Measurements from ENCODE around the gene SH2D4B. TPM values are rescaled to one million over a fixed set of nuclear protein-coding genes. Genes with fewer than 3 reads are reported as not detected.

Gene SH2D4B
- total RNA-seq, 1 donor from 2014 or later, result not detected

DNA sequence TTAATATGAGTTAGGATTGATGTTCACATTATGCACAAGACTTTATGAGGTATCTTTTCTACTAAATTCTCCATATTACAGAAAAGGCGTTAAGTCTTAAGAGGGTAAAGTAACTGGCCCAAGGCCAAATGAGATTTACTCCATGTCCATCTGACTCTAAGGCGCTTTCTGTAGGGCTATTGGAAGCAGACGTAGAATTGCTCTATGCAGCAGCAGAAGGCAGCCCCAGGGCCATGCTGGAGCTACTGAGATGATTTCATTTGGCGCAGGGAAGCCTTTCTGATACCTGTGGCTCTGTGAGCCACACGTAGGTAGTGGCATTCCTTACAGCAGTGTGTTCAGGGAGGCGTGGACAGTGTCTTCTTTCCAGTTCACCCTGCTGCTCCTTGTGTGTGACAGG is 133.1 kb downstream of the SH2D4B start:
- TF ChIP-seq, protein P1, sequence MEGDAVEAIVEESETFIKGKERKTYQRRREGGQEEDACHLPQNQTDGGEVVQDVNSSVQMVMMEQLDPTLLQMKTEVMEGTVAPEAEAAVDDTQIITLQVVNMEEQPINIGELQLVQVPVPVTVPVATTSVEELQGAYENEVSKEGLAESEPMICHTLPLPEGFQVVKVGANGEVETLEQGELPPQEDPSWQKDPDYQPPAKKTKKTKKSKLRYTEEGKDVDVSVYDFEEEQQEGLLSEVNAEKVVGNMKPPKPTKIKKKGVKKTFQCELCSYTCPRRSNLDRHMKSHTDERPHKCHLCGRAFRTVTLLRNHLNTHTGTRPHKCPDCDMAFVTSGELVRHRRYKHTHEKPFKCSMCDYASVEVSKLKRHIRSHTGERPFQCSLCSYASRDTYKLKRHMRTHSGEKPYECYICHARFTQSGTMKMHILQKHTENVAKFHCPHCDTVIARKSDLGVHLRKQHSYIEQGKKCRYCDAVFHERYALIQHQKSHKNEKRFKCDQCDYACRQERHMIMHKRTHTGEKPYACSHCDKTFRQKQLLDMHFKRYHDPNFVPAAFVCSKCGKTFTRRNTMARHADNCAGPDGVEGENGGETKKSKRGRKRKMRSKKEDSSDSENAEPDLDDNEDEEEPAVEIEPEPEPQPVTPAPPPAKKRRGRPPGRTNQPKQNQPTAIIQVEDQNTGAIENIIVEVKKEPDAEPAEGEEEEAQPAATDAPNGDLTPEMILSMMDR (conservative IDR thresholded peaks at IDR 0.05; ENCODE audit: low read depth, low read length), result no peak
- no peak for DNase-seq (ENCODE audit: low read depth)
- H3K4me3 ChIP-seq (ENCODE audit: low read depth, low read length), result no peak overlapping the region

DNA sequence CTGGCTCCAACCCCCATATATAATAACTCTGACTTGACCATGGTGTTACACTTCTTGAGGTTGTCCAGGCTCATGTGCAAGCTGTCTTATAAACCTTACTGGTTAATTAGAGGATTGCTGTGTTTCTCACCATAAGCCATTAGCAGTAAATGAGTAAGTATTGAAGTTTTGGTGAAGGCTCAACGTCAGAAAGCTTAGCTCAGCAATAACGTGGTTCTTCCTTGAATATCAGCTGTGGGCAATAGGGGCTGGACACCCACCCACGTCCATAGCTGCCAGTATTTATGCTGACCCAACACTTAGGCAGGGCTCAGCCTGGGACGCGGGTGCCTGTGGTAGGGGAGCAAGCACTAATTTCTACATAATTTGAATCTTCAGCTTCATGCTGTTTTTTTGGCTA is 134.1 kb downstream of the SH2D4B start:
- no peak overlapping the region for H3K4me3 ChIP-seq (ENCODE audit: low read depth, low read length)
- TF ChIP-seq, protein P1 (conservative IDR thresholded peaks at IDR 0.05; ENCODE audit: low read depth, low read length), result no peak
- DNase-seq (ENCODE audit: low read depth), result no peak

DNA sequence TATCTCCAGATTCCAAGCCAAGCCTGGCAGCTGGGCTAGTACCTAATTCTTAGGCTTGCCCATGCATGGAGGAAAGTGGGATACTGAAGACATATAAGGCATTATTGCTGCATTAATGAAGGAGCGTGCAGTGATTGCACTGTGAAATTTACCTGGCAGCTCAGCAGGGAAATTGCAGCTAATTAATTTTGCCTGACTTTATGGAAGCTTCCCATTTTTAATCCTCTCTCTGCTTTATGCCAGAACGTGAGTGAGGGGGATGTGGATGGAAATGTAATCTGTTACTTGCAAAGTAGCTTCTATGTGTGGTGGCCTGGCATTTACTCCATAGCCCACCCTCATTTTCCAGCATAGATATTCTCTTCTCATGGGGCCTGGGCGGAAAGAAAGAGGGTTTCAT is 134.9 kb downstream of the SH2D4B start:
- no peak overlapping the region for H3K4me3 ChIP-seq (ENCODE audit: low read depth, low read length)
- TF ChIP-seq, protein P1 (conservative IDR thresholded peaks at IDR 0.05; ENCODE audit: low read depth, low read length), result no peak
- no peak for DNase-seq (ENCODE audit: low read depth)

DNA sequence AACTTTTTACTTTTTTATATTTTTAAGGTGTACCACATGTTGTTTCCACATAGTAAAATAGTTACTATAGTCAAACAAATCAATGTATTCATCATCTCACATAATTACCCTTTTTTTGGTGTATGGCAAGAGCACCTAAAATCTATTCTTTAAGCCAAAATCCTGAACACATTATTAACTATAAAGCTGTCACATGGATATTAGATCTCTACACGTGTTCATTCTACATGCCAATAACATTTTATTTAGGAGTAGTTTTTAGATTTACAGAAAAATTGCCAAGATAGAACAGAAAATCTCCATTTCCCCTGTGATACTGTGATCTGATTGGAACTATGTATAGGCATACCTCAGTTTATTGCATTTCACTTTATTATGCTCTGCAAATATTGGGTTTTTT is 137.1 kb downstream of the SH2D4B start:
- TF ChIP-seq, protein P1 (conservative IDR thresholded peaks at IDR 0.05; ENCODE audit: low read depth, low read length), result no peak

DNA sequence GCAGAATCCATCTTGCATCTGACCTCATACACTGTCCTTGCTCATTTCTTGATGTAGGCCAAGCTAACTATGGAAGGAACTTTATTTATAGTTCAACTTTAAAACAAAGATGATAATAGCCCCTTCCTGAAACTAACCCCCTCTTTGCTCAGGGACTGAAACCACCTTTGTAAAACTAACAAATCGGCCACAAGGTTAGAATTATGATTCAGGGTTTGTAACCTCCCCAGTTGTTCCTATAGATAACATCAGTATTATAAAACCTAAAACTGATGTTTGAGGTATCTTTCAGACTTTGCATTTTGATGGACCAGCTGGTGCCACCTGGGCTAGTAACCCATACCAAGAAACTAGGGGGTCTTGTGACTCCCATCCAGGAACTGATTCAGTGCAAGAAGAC is 143.4 kb downstream of the SH2D4B start:
- no peak overlapping the region for H3K4me3 ChIP-seq (ENCODE audit: low read depth, low read length)
- TF ChIP-seq, protein P1 (conservative IDR thresholded peaks at IDR 0.05; ENCODE audit: low read depth, low read length), result no peak
- DNase-seq (ENCODE audit: low read depth), result no peak

More for the DNA sequence above, 137.1 kb downstream of the SH2D4B start:
- no peak overlapping the region for H3K4me3 ChIP-seq (ENCODE audit: low read depth, low read length)
- no peak for DNase-seq (ENCODE audit: low read depth)

DNA sequence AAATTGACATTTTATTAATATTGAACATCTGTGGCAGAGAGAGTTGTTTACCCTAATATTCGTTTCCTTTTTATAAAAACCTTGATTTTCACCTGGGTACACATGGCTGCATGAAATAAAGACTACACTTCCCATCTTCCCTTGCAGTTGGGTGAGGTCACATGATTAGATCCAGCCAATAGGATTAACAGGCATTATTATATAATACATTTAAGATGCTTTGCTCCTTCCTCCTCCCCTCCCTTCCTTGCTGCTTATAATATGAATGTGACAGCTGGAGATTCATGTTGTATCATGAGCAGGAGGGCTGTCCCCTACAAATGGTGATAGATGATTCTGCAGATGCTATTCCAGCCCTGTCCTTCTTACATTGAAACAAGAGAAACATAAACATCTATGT is 146.6 kb downstream of the SH2D4B start:
- no peak overlapping the region for H3K4me3 ChIP-seq (ENCODE audit: low read depth, low read length)
- TF ChIP-seq, protein P1 (conservative IDR thresholded peaks at IDR 0.05; ENCODE audit: low read depth, low read length), result no peak
- DNase-seq (ENCODE audit: low read depth), result no peak

DNA sequence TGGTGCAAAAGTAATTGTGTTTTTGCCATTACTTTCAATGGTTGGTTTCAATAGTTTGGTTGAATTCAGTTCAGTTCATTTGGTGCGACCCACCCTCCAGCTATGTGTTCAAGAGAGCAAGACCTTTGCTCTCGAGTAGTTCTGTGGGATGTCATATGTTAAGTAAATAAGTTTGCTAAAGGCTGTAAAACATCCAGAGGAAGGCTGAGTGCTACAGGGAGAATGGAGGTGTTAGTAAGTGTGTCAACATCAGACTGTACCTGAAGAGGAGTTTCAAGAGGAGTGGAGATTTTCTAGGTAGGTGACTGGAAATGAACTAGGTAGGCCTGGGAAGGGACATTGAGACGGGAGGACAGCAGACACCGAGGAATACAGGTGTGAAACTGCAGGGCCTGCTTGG is 147.7 kb downstream of the SH2D4B start:
- no peak overlapping the region for H3K4me3 ChIP-seq (ENCODE audit: low read depth, low read length)
- DNase-seq (ENCODE audit: low read depth), result no peak
- TF ChIP-seq, protein P1 (conservative IDR thresholded peaks at IDR 0.05; ENCODE audit: low read depth, low read length), result no peak

All from epithelial cell of proximal tubule (primary cell).